GM19455 (cell line): Measurements from ENCODE around the gene RHOV.
A peak's percentile ranks its signal among the peaks of the same experiment; 100 is the strongest.
"Not testable (repeated sequence)": the region's sequence is repeated elsewhere in the genome, so short reads cannot be mapped to it uniquely, and the experiment has no call there.

Source experiments
- ATAC-seq: cut with Tn5 transposase; IDR thresholded peaks from one replicate; pipeline ENCODE4 v1.9.1; 2021; ENCODE audit not compliant: unreplicated experiment

Gene RHOV

DNA sequence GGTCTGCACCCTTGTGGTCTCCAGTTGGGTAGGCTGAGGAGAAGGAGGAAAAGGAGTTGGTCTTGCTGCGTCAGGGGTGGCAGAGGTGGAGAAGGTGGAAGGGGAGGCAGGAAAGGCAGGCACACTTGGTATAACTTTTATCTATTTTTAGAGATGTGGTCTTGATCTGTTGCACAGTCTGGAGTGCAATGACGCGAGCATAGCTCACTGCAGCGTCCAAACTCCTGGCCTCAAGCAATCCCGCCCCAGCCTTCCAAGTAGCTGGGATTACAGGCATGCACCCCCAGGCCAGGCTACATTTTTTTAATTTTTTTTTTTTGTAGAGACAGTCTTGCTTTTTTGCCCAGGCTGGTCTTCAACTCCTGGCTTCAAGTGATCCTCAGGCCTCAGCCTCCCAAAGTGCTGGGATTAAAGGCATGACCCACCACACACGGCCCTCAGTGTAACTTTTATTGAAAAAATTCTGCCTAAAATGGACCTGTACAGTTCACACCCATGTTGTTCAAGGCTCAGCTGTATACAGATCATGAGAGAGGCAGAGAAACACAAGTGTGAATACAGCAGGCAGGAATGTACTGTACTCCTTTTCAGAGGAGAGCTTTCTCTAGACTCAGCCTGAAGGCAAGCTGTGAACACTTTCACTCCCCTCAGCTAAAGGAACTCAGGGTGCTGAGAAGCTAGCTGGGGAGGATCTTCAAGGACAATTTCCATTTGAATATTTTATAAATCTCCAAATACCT, 2.1 kb upstream of the RHOV start:
- ATAC-seq = no peak

DNA sequence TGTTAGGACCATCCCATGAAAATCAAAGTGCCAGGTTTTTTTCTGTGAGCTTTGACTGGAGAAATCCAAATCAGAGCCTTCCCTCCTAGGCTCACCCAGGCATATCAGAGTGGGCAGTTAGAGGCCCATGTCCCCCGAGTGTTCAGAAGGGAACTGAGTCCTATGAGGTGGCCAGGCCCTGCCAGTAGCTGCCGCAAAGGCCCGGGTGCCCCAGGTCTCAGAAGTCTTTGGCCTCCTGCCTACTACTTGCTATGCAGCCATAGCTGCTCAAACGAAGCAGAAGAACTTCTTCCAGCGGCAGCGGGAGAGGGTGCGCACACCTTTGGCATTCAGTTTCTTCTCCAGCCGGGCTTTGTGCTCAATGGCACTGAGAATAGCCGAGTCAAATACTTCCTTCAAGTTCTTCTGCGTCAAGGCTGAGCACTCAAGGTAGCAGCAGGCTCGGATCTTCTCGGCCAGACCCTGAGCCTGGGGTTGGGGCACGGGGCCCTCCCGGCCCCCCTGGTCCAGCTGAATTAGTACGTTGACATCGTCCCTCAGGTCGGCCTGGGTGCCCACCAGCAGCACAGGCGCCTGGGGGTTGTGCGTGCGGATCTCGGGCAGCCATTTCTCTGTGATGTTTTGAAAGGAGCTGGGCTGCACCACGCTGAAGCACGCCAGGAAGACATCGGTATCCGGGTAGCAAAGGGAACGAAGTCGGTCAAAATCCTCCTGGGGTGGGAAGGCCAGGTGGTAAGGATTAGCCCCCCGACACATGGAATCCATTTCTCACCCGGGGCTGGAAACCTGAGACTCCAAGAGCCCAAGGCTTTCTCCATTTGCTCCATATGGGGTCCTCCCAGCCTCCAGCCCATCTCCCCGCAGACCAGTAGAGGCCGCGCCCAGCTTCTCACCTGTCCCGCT, 992 bp downstream of the RHOV start:
- no peak for ATAC-seq

DNA sequence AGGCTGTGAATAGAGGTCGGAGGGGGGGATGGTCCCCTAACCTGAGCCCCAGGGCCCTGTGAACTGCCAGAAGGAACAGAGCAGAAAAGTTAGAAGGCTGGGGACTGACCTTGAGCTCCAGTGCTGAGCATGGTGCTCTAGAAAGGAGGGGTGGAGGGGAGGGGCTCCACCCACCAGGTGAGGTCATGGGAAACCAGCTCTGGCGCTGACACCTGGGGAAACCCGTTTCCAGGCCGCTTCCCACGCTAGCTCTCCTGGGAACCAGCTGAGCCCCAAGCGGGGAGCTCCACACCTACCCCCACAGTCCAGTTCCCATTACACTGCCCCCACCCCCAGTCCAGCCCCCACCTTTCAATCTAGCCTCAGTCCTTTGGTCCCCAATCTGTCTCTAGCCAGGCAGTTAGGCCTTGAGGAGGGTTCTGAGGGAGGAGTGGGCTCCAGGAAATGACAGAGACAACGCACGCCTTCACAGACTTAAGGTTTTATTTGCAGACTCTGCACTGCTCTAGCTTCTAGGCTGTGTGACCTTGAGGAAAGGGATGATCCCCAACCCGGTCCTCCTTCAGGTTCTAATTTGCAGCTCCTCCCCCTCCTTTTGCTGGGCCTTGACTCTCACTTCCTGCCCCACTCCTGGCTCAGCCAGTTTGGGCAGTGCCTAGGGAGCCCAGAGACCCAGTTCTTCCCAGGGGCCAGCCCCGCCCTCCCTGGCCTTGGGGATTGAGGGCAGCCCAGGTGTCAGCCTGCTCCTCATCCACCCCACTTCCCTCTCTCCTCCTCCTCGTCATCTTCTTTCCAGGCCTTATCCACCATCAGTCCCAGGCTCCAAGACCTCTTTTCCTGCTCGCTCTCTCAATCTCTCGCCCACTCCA, 2.1 kb downstream of the RHOV start:
- no peak for ATAC-seq

DNA sequence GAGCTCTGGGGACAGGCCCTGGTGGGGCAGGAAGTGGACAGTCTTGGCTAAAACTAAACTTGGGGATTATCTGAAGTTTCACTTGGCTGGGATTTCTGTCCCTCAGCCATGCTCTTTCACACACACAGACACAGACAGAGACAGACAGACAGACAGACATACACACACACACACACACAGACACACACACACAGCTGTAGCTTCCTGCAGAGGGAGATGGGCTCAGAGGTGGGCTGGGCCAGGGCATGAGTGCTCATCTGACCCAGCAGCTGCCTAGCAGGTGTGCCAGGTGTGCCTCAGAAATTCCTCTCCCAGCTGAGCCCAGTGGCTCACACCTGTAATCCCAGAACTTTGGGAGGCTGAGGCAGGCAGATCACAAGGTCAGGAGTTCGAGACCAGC, 3.3 kb downstream of the RHOV start:
- no peak for ATAC-seq

DNA sequence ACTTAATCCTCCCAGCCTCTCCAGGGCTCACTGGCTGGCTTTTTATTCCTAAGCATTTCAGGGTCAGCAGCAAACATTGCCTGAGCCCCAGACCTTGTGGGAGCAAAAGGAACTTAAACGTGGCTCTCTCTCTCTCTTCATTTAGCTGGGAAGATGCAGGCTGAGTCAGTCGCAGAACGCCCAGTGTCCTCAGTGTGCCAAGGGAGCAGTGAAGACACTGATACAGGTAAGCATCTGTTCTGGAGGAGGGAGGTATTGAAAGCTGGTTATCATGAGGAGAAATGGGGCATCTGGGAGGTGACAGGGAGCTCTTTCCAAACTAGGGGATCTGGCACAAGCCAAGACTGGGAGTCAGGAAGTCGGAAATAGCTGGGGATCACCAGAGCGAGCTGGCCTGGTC, 4.3 kb downstream of the RHOV start:
- ATAC-seq = no peak

DNA sequence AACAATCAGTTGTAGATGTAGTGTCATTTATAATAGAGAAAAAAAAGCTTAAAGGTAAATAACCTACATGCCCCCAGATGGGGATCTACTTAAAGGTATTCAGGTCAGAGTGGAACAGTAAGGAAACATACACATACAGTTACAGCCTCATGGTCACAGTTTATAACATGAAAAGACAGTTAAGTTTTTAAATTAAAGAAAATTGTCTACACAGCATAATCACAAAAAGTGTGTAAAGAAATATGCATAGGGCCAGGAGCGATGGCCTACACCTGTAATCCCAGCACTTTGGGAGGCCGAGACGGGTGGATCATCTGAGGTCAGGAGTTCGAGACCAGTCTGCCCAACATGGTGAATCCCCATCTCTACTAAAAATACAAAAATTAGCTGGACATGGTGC, 6.8 kb downstream of the RHOV start:
- no peak for ATAC-seq

DNA sequence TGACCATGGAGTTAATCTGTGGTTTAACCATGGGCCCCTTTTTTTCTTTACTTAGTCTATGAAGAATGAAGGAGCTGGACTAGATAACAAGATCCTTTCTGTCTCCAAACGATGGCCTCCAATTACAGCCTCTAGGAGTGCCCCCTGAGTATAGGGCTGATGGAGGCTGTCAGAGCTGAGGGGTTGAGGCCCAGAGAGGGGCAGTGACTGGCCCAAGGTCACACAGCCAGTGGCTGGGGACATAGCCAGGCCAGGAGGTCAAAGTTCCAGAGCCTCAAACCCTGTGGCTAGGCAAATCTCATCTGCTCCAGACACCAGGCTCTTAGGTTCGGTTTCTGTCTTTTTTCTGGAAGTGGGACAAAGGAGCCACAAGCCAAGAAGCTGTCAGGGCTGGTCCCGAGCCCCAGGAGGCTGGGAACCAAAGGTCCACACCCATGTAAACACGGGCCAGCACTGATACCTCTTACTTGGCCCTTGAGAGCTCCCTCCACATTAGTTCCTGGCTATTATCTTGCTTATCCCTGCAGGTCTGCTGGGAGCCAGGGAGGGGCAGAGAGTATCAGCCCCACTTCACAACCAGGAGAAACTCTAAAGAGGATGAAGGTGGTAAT, 10.3 kb downstream of the RHOV start:
- ATAC-seq = no peak

DNA sequence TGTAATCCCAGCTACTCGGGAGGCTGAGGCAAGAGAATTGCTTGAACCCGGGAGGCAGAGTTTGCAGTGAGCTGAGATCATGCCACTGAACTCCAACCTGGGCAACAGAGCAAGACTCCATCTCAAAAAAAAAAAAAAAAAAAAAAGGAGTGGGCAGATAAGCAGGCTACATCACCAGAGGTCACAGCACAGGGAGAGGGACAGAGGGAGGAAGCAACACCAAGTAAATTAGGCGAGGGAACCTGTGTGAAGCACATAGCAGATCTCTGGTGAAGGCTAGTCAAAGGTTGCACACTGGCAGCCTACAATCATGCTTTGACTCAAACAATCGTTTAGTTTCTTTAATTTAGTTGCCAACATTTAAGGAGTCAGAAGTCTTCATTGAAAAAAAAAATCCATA, 12.9 kb downstream of the RHOV start:
- not testable (repeated sequence) for ATAC-seq

DNA sequence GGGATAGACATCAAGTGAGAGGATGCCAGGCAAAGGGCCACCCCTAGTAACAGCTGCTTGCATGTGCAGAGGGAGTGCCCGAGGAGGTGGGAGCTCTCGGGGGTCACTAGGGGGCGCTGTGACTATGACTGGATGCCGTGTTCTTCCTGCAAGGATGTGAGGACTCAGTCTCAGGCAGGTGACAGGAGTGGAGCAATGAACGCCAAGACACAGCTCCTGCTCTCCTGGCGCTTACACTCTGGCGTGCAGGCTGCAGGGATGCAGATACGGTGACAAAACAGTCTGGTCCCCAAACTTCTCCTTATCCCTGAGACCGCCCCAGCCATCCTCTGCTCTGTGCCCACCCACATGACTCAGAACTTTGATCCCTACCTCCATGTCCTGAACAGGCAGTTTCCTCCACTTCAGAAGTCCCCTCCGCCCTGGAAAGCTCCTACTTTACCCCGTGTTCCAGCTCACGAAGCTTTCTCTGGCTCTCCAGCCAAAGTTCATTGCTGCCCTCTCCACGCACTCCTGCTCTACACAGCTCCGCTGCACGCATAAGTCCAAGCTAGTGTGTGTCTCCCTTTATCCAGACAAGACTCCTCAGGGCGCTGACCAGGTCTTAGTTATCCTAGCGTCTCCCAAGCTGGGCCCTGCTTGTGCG, 14.7 kb downstream of the RHOV start:
- ATAC-seq = no peak

DNA sequence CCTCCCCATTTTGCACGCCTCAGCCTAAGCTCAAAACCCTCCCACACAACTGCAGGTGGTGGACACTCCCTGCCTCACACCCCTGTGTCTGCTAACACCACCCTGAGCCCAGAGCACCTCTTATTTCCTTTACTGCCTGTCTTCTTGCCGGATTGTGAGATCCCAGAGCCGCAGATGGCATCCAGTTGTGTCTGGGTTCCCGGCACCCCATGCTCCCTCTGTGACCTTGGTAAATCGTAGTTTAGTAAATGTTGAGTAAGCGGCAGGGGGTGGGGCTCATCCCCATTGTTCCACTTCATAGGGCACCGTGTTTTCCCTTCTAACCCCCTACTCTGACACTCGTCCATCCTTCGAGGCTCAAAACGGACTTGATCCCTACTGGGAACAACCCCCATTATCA, 15.3 kb downstream of the RHOV start:
- no peak for ATAC-seq

DNA sequence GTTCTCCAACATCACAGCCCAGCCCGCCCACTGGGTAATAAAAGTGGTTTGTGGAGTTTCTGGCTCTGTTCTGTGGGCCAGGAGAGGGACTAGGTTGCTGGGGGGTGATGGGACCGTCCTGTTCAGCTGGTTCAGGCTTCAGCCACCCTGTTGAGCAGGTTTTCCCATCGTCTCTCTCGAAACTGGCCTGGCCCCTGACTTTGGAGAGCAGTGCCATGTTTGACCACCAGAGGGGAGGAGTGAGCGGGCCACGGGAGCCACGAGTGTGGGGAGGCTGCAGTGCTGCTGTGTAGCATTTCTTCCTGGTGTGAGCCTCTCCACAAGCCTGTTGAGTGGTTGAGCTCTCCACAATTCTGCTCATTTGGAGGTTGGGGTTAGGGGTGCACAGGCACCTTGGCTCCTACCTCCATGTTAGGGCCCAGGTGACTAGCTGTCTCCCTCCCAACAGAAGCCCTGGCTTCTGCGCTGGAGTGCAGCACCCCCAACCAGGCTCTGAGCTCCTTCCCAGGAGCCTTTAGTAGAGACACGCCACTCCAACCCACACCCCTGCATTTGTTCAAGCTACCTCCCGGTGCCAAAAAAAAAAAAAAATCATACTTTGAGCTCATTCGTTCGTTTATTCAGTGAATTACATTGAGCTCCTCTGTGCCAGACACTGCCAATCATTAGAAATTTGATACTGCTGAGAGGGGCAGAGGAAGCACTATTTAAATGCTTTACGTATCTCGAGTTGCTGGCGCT, 16.3 kb downstream of the RHOV start:
- peak; percentile 66 for ATAC-seq

DNA sequence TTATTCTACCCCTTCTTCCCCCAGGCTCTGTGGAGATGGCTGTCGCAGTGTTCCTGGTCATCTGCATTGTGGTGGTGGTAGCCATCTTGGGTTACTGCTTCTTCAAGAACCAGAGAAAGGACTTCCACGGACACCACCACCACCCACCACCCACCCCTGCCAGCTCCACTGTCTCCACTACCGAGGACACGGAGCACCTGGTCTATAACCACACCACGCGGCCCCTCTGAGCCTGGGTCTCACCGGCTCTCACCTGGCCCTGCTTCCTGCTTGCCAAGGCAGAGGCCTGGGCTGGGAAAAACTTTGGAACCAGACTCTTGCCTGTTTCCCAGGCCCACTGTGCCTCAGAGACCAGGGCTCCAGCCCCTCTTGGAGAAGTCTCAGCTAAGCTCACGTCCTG, 17.3 kb downstream of the RHOV start:
- no peak for ATAC-seq

DNA sequence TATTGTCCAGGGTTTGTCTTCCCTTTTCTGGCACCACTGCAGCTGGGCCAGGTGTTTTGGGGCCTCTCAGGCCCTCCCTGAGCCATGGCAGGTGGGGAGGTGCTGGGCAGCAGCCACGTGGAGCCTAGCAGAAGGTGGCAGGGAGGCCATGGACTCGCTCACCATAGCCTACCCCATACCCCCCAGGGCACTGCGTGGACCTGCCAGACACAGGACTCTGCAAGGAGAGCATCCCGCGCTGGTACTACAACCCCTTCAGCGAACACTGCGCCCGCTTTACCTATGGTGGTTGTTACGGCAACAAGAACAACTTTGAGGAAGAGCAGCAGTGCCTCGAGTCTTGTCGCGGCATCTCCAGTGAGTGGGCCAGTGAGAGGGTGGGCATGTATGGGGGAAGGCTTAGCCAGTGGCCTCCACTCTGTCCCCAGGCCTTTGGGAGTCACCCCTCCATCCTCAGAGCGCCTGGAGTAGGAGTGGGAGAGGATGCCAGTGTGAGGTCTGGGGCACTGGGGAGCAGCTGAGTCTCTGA, 18.3 kb downstream of the RHOV start:
- ATAC-seq = no peak

DNA sequence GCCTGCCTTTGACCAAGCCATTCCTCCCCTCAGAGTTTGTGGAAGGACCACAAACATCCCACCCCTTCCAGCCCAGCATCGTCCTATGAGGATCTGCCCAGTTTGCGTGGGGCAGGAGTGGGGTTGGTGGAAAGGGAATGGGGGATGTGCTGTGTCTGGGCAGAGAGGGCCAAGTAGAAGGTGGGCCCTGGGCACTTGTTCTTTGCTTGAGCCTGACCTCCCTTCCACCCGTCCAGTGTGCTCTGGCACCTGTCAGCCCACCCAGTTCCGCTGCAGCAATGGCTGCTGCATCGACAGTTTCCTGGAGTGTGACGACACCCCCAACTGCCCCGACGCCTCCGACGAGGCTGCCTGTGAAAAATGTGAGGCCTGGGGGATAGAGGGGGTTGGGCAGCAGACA, 19.9 kb downstream of the RHOV start:
- ATAC-seq = no peak

DNA sequence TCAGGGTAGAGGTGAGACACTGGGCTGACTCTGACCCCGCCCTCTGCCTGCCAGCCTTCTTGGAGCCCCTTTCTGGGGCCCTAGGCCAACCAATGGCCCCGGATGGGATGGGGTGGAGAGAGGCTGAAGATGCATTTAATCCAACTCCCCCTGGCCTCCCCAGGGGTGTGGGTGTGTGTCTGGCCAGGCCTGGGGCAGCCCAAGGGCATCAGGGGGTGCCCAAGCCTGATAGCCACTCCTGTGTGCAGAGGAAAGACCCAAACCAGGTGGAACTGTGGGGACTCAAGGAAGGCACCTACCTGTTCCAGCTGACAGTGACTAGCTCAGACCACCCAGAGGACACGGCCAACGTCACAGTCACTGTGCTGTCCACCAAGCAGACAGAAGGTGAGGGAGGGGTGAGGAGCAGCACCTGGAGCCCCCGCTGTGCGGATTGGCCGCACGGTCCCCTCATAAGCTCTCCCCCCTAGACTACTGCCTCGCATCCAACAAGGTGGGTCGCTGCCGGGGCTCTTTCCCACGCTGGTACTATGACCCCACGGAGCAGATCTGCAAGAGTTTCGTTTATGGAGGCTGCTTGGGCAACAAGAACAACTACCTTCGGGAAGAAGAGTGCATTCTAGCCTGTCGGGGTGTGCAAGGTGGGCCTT, 20.7 kb downstream of the RHOV start:
- no peak for ATAC-seq

DNA sequence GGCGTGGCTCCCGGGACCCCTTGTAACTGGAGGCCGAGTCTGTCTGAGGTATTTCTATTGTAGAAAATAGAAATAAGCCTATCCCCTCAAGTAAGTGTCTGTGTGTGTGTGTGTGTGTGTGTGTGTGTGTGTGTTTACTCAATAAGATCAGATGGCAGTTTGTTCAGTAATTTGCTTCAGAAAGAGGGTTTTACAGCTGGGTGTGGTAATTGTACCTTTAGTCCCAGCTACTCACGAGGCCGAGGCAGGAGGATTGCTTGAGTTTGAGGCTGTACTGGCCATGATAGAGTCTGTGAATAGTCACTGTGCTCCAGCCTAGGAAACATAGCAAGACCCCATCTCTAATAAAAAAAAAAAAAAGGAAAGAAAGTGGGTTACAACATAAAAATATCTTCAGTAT, 21.5 kb downstream of the RHOV start:
- no peak for ATAC-seq

DNA sequence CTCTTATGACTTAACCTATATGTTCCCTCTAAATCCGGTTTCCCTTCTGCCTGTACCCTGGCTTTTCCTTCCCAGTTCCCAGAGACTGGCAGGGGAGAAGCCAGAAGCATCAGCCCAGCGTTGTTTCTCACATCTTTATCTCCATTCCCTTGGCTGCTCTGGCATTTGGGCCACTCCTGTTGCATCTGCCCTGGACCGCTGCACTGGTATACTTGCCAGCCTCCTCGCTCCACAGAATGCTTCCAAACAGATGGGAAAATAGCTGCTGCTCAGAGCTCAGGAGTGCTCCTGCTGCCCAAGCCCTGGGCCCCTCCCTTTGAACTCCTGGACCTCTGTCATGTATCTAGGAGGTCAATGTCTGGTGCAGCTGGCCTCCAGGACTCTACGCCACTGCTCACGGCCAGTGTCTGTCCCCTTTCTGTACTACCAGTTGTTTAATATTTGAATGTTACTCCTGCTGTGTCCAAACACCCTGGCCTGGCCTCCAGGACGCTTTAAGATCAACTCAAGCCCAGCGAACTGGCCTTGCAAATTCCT, 23.4 kb downstream of the RHOV start:
- no peak for ATAC-seq

DNA sequence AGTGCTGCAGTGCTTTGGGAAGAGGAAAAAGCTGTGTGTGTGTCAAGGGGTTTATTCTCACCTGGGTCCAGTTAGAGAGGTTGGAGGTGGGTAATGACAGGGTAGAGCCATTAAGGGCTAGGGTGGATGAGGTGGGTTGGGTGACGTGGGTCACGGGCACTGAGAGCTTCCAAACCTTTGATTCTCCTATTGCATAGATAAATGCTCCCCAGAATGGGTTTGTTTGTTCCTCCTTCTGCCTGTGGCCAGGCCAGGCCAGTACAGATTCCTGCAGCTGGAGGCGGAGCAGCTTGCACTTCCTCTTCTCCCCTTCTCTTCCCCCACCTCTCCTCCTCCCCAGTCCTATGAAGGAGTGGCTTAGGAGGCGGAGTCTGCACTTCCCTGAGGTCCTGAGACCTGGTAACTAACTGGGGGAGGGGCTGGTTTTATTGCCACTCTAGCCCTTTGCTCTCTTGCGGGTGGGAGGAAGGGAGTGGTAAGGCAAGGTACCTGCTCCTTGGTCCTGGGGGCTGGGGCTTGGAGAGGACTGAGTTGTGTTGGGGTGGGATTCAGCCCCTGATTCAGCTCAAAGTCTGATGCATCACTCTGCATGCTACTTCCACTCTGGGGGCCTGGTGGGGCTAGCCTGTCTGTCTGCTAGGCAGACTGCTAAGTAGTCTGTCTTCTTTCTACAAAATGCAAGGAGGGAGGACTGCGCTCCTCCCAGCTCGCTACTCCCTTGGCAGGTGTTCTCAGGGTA, 26.6 kb downstream of the RHOV start:
- ATAC-seq = no peak
